ENCODE data around the gene FIGN.
A peak's percentile ranks its signal among the peaks of the same experiment; 100 is the strongest.

The FIGN gene

DNA sequence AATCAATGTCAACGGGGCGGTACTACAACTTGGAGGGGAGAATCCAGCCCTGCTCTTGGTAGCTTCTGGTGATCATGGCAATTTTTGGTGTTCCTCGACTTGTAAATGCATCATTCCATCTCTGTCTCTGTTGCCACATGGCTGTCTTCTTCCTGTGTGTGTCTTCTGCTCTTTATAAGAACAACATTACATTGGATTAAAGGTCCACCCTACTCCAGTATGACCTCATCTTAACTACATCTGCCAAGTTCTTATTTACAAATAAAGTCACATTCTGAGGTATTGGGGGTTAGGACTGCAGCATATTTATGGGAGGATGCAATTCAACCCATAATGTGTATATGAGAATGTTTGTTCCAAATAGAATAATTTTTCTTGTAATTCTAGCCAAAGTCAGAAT is 28.8 kb upstream of the FIGN start:
- Histone ChIP-seq H3K4me1 (ENCODE audit: control insufficient read depth, insufficient read depth, low read length) (no peaks in the 10 kb centered on the region), H3K4me3 (ENCODE audit: low read depth, low read length) (no peak overlapping the region), H3K9ac (ENCODE audit: low read length) (no peak overlapping the region), H3K9me3 (ENCODE audit: control insufficient read depth, insufficient read depth, low read depth, low read length) (no peaks in the 10 kb centered on the region), H3K27me3 (ENCODE audit: control insufficient read depth, insufficient read depth, low read length) (no peaks in the 10 kb centered on the region), H3K27ac (ENCODE audit: low read depth, low read length) (no peak overlapping the region), H3K36me3 (ENCODE audit: control insufficient read depth, insufficient read depth, low read length) (no peaks in the 10 kb centered on the region)

DNA sequence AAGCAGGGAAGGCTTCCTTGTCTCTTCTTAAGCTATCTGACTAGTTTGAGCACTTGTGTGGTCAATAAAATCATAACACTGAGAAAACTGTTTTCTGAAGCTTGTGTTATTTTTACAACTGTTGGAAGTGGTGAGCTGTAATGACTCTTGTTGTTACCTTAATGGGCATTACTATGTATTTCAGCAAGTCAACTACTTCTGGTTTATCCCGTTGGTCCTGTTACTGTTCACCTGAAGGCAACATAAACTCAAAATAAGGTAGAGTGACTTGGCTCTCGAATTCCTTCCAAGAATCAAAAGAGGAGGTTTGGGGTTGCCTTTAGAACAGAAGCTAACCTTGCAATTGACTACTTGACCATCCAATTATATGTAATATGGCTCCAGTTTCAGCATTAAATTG is 23.2 kb upstream of the FIGN start:
- H3K27ac ChIP-seq (ENCODE audit: low read depth, low read length), result no peak overlapping the region
- H3K36me3 ChIP-seq (ENCODE audit: control insufficient read depth, insufficient read depth, low read length), result no peaks in the 10 kb centered on the region
- H3K4me3 ChIP-seq (ENCODE audit: low read depth, low read length), result no peak overlapping the region
- no peak overlapping the region for H3K9ac ChIP-seq (ENCODE audit: low read length)
- 0 out of 2 replicates have a peak, but pooled peaks cover 3% of the 10 kb centered on the region for H3K4me1 ChIP-seq (ENCODE audit: control insufficient read depth, insufficient read depth, low read length)
- no peaks in the 10 kb centered on the region for H3K27me3 ChIP-seq (ENCODE audit: control insufficient read depth, insufficient read depth, low read length)
- no peaks in the 10 kb centered on the region for H3K9me3 ChIP-seq (ENCODE audit: control insufficient read depth, insufficient read depth, low read depth, low read length)

DNA sequence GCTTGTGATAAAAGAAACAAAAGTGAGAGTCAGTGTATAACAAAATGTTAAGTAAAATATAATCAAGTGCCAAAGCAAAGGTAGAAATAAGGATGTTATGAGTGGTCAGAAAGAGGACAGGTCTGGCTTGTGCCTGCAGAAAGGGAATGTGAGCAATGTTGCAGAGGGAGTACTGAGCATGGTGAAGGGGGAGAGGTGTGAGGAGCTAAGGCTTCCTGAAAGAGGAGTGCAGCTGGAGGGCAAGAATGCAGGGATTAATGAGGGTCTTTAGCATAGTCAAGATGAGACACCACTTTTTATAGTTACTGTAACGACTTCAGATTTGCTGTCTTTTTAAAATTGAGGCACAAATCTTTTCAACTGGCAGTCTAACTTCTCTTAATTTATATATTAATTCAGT is 22.0 kb upstream of the FIGN start:
- H3K27me3 ChIP-seq (ENCODE audit: control insufficient read depth, insufficient read depth, low read length), result no peaks in the 10 kb centered on the region
- H3K4me3 ChIP-seq (ENCODE audit: low read depth, low read length), result no peak overlapping the region
- H3K27ac ChIP-seq (ENCODE audit: low read depth, low read length), result no peak overlapping the region
- no peak overlapping the region for H3K9ac ChIP-seq (ENCODE audit: low read length)
- 0 out of 2 replicates have a peak, but pooled peaks cover 3% of the 10 kb centered on the region for H3K4me1 ChIP-seq (ENCODE audit: control insufficient read depth, insufficient read depth, low read length)
- no peaks in the 10 kb centered on the region for H3K9me3 ChIP-seq (ENCODE audit: control insufficient read depth, insufficient read depth, low read depth, low read length)
- H3K36me3 ChIP-seq (ENCODE audit: control insufficient read depth, insufficient read depth, low read length), result no peaks in the 10 kb centered on the region

DNA sequence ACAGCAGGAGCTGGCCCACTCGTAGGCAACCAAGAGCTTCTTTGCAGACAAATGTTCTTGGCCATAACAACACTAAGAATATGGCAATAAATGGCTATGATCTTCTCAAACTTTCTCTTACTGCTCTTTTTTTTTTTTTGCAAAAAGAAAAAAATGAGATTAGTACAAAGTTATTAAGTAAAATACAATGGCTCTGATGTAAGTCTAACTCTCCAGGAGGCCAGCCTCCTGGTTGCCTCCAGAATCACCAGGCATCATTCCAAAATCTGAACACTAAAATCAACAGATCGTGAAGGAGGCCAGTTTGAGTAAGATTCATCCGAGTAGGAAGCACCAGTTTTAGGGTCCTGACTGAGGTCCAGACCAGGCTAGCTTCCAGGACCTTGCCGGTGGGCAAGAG is 20.8 kb upstream of the FIGN start:
- H3K36me3 ChIP-seq (ENCODE audit: control insufficient read depth, insufficient read depth, low read length), result no peaks in the 10 kb centered on the region
- no peaks in the 10 kb centered on the region for H3K27me3 ChIP-seq (ENCODE audit: control insufficient read depth, insufficient read depth, low read length)
- H3K4me1 ChIP-seq (ENCODE audit: control insufficient read depth, insufficient read depth, low read length), result 0 out of 2 replicates have a peak, but pooled peaks cover 3% of the 10 kb centered on the region
- H3K9me3 ChIP-seq (ENCODE audit: control insufficient read depth, insufficient read depth, low read depth, low read length), result no peaks in the 10 kb centered on the region
- H3K4me3 ChIP-seq (ENCODE audit: low read depth, low read length), result no peak overlapping the region
- H3K9ac ChIP-seq (ENCODE audit: low read length), result no peak overlapping the region
- no peak overlapping the region for H3K27ac ChIP-seq (ENCODE audit: low read depth, low read length)

DNA sequence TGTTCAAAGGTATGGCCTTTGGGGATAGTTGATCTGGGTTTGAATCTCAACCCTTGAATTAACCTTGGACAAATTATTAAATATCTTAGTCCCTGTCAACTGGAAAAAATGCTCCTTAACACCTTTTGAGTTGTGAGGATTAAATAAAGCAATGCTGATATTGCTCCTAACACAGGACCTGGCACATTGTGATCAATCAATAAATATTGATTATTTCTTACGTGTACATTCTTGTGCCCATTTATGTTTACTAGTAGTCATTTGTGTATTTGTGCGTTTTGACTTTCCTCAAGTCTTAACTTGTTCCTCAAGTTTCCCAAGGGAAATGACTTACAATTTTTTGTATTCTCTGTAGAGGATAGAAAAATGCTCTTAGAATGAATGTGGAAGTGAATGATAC is 19.6 kb upstream of the FIGN start:
- Histone ChIP-seq H3K27me3 (ENCODE audit: control insufficient read depth, insufficient read depth, low read length) (no peaks in the 10 kb centered on the region), H3K9me3 (ENCODE audit: control insufficient read depth, insufficient read depth, low read depth, low read length) (no peaks in the 10 kb centered on the region), H3K36me3 (ENCODE audit: control insufficient read depth, insufficient read depth, low read length) (no peaks in the 10 kb centered on the region), H3K27ac (ENCODE audit: low read depth, low read length) (no peak overlapping the region), H3K4me1 (ENCODE audit: control insufficient read depth, insufficient read depth, low read length) (0 out of 2 replicates have a peak, but pooled peaks cover 3% of the 10 kb centered on the region), H3K9ac (ENCODE audit: low read length) (no peak overlapping the region), H3K4me3 (ENCODE audit: low read depth, low read length) (no peak overlapping the region)

DNA sequence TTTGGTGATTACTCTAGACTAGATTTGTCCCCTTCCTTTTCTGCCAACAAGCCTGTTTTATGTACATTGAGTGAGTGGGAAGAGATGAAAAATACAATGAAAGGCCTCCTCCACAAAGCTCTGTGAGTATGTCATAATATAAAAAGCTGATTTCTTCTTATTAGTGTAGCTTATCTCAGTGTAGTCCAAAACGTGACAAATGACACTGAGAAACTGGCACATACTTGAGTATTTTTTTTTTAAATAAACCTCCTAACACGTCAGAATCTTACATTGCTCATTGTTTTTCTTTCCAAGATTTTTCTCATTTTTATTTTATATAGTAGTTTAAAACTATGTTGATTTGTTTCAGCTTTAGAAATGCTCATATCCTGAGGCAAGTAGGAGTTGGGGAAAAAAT is 17.9 kb upstream of the FIGN start:
- H3K4me1 ChIP-seq (ENCODE audit: control insufficient read depth, insufficient read depth, low read length), result 0 out of 2 replicates have a peak, but pooled peaks cover 3% of the 10 kb centered on the region
- no peak overlapping the region for H3K27ac ChIP-seq (ENCODE audit: low read depth, low read length)
- no peak overlapping the region for H3K9ac ChIP-seq (ENCODE audit: low read length)
- no peak overlapping the region for H3K4me3 ChIP-seq (ENCODE audit: low read depth, low read length)
- H3K9me3 ChIP-seq (ENCODE audit: control insufficient read depth, insufficient read depth, low read depth, low read length), result no peaks in the 10 kb centered on the region
- no peaks in the 10 kb centered on the region for H3K36me3 ChIP-seq (ENCODE audit: control insufficient read depth, insufficient read depth, low read length)
- no peaks in the 10 kb centered on the region for H3K27me3 ChIP-seq (ENCODE audit: control insufficient read depth, insufficient read depth, low read length)

DNA sequence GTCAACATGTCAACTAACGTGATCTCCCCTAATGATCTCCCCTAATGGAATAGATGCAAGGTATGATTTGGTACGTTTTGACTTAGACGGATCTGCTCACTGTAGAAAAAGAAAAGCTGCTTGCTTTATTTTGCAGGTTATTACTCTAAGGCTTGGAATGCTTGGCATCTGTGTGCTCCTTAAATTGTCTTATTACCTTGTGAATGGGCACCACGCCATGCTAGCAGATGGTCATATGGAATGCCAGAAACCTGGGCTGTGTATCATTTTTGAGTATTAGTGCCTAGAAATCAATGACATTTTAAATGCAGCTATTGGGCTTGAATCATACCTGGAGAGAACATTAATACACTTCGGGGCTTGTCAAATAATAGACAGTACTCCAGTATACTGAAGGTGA is 16.5 kb upstream of the FIGN start:
- Histone ChIP-seq H3K4me3 (ENCODE audit: low read depth, low read length) (no peak overlapping the region), H3K27ac (ENCODE audit: low read depth, low read length) (no peak overlapping the region), H3K27me3 (ENCODE audit: control insufficient read depth, insufficient read depth, low read length) (no peaks in the 10 kb centered on the region), H3K36me3 (ENCODE audit: control insufficient read depth, insufficient read depth, low read length) (no peaks in the 10 kb centered on the region), H3K9ac (ENCODE audit: low read length) (no peak overlapping the region), H3K4me1 (ENCODE audit: control insufficient read depth, insufficient read depth, low read length) (no peaks in the 10 kb centered on the region), H3K9me3 (ENCODE audit: control insufficient read depth, insufficient read depth, low read depth, low read length) (no peaks in the 10 kb centered on the region)

DNA sequence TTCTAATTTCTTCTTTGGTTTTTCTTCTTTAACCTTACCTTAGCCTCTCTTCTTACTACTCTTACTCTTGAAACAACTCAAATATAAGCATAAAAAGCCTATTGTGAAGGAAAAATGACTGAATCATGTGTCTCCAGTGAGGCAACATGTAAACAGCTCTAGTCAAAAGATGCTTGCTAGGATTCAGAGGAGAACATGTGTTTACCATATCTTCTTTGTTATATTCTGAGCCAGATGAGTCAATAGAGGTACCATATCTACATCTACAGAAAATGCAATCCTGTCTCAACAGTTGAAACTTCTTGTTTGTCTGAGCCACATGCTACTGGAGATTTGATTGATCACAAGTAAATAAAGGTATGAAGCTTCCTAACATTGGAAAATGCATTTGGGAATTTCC is 15.9 kb upstream of the FIGN start:
- H3K36me3 ChIP-seq (ENCODE audit: control insufficient read depth, insufficient read depth, low read length), result no peaks in the 10 kb centered on the region
- H3K27me3 ChIP-seq (ENCODE audit: control insufficient read depth, insufficient read depth, low read length), result no peaks in the 10 kb centered on the region
- no peak overlapping the region for H3K9ac ChIP-seq (ENCODE audit: low read length)
- H3K27ac ChIP-seq (ENCODE audit: low read depth, low read length), result no peak overlapping the region
- no peaks in the 10 kb centered on the region for H3K4me1 ChIP-seq (ENCODE audit: control insufficient read depth, insufficient read depth, low read length)
- H3K9me3 ChIP-seq (ENCODE audit: control insufficient read depth, insufficient read depth, low read depth, low read length), result no peaks in the 10 kb centered on the region
- H3K4me3 ChIP-seq (ENCODE audit: low read depth, low read length), result no peak overlapping the region

DNA sequence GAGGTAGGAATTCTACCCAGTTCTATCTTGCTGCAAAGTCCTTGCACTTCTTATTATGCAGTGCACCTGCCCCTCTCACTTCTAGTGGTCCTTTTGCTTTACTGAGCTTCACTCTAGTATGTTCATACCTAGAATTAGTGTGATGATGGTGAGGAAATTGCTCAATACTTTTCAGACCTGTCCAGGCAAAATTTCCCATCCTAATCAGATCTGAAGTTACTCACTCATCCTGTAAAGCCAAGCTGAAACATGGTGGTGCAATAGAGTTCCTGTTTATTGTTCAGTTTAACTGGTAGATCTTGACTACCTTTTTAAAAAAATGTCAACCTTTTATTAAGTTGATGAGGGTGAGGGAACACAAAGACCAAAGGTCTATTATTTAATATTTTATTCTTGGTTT is 12.6 kb upstream of the FIGN start:
- Histone ChIP-seq H3K9ac (ENCODE audit: low read length) (no peak overlapping the region), H3K36me3 (ENCODE audit: control insufficient read depth, insufficient read depth, low read length) (no peaks in the 10 kb centered on the region), H3K4me3 (ENCODE audit: low read depth, low read length) (no peak overlapping the region), H3K27ac (ENCODE audit: low read depth, low read length) (no peak overlapping the region), H3K27me3 (ENCODE audit: control insufficient read depth, insufficient read depth, low read length) (no peaks in the 10 kb centered on the region), H3K9me3 (ENCODE audit: control insufficient read depth, insufficient read depth, low read depth, low read length) (no peaks in the 10 kb centered on the region), H3K4me1 (ENCODE audit: control insufficient read depth, insufficient read depth, low read length) (no peaks in the 10 kb centered on the region)

DNA sequence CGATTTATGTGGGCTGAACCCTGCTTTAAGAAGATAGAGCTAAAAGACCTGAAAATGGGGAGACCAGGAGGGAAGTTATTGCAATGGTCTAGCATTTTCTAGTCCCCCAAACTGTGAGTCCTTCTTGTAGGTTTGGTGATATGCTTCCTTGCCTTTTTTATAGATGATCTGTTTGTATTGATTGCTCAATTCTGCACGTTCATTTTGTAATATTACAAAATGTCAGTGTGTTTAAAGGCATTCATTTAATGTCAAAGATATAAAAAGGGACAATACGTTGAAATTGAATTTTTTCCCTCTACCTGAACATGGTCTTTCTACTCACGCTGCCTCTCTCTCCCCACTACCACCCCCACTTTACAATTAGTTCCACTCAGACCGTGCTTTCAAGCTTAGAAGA is 5.6 kb upstream of the FIGN start:
- H3K9ac ChIP-seq (ENCODE audit: low read length), result no peak overlapping the region
- H3K4me3 ChIP-seq (ENCODE audit: low read depth, low read length), result no peak overlapping the region
- no peaks in the 10 kb centered on the region for H3K9me3 ChIP-seq (ENCODE audit: control insufficient read depth, insufficient read depth, low read depth, low read length)
- no peak overlapping the region for H3K27ac ChIP-seq (ENCODE audit: low read depth, low read length)
- no peaks in the 10 kb centered on the region for H3K27me3 ChIP-seq (ENCODE audit: control insufficient read depth, insufficient read depth, low read length)
- H3K4me1 ChIP-seq (ENCODE audit: control insufficient read depth, insufficient read depth, low read length), result no peaks in the 10 kb centered on the region; the same call in 1 of the 2 replicates
- H3K36me3 ChIP-seq (ENCODE audit: control insufficient read depth, insufficient read depth, low read length), result no peaks in the 10 kb centered on the region

DNA sequence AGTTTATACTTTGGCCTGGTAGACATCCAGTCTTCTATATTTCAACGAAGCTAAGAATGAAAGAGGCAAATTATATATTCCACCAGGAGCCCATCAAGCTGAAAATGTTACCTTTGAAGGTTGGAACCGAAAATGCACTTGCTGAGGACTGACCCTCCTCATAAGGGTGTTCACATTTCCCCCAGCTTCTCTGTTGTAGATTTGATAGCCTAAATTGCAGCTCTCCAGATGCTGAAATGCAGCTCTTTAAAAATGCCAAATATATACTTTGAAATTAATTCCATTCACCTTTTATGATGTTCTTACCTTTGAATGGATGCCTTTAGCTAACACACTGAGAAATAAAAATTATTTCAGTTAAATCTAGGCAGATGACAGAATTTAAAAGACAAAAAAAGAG is 1.8 kb upstream of the FIGN start:
- Histone ChIP-seq H3K27me3 (ENCODE audit: control insufficient read depth, insufficient read depth, low read length) (no peaks in the 10 kb centered on the region), H3K27ac (ENCODE audit: low read depth, low read length) (no peak overlapping the region), H3K4me1 (ENCODE audit: control insufficient read depth, insufficient read depth, low read length) (peaks cover 7% of the 10 kb centered on the region)

DNA sequence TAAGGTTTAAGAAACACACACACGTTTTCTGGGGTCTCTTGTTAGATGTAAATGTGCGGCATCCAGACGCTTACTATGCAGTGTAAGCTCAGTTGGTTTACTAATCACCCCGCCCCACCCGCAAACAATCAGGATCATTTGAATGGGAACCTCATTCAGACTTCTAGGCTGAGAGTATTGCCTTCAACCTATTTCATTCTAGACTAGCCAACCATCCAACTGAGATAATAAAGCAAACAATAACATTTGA is 1.3 kb upstream of the FIGN start:
- no peaks in the 10 kb centered on the region for H3K27me3 ChIP-seq (ENCODE audit: control insufficient read depth, insufficient read depth, low read length)
- H3K9me3 ChIP-seq (ENCODE audit: control insufficient read depth, insufficient read depth, low read depth, low read length), result no peaks in the 10 kb centered on the region
- no peaks in the 10 kb centered on the region for H3K36me3 ChIP-seq (ENCODE audit: control insufficient read depth, insufficient read depth, low read length)
- peak overlapping the region; percentile 100 for H3K4me3 ChIP-seq (ENCODE audit: low read depth, low read length)
- H3K9ac ChIP-seq (ENCODE audit: low read length), result peak overlapping the region; percentile 95
- H3K4me1 ChIP-seq (ENCODE audit: control insufficient read depth, insufficient read depth, low read length), result peaks cover 8% of the 10 kb centered on the region
- H3K27ac ChIP-seq (ENCODE audit: low read depth, low read length), result peak overlapping the region; percentile 95; the same call in 1 of the 2 replicates

More for the DNA sequence above, 1.8 kb upstream of the FIGN start:
- Histone ChIP-seq H3K4me3 (ENCODE audit: low read depth, low read length) (peak overlapping the region; percentile 100), H3K36me3 (ENCODE audit: control insufficient read depth, insufficient read depth, low read length) (no peaks in the 10 kb centered on the region), H3K9me3 (ENCODE audit: control insufficient read depth, insufficient read depth, low read depth, low read length) (no peaks in the 10 kb centered on the region), H3K9ac (ENCODE audit: low read length) (no peak overlapping the region)

Data from HUES6 (cell line).